OCI-LY3 (cell line): ENCODE measurements around the gene MINPP1.

Experiments used
- EZH2phosphoT487 ChIP-seq: fragments of 200-600 bp; shearing (Covaris generic); IDR thresholded peaks from 2 replicates; pipeline ENCODE4 v1.6.1; 2018; ENCODE audit warnings: antibody characterized with exemption, mixed run types, low read depth
- TF ChIP-seq, protein P1 (sequence below): fragments of 200-600, 300-600 bp; sonication (generic); IDR thresholded peaks from 2 replicates; pipeline ENCODE4 v1.5.1; 2014; ENCODE audit warnings: antibody characterized with exemption, low read length, low read depth

DNA sequence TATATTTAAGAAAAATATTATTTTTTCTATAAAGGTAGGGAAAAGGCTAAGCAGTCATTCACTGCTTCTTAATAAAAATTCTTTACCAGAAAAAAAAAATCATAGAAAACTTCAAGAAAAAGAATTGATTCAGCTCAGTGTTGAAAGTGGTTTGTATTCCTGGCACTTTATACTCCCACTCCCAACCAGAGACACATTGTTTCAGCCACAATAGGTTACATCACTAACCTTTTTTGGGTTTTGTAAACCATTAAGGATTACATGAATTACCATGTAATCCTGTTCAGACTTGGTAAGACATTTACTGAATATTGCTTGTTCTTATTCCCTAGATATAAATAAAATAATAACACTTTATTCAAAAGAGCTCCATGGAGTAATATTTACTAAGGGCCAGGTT, 46.6 kb downstream of the MINPP1 start:
- TF ChIP-seq, protein P1, sequence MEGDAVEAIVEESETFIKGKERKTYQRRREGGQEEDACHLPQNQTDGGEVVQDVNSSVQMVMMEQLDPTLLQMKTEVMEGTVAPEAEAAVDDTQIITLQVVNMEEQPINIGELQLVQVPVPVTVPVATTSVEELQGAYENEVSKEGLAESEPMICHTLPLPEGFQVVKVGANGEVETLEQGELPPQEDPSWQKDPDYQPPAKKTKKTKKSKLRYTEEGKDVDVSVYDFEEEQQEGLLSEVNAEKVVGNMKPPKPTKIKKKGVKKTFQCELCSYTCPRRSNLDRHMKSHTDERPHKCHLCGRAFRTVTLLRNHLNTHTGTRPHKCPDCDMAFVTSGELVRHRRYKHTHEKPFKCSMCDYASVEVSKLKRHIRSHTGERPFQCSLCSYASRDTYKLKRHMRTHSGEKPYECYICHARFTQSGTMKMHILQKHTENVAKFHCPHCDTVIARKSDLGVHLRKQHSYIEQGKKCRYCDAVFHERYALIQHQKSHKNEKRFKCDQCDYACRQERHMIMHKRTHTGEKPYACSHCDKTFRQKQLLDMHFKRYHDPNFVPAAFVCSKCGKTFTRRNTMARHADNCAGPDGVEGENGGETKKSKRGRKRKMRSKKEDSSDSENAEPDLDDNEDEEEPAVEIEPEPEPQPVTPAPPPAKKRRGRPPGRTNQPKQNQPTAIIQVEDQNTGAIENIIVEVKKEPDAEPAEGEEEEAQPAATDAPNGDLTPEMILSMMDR: no peak
- no peak for TF ChIP-seq EZH2phosphoT487
